ENCODE results near the gene CACHD1.

CACHD1 gene

GRCh38 chr1:64473367-64473766 is 3.4 kb downstream of the CACHD1 start:
- no peak for DNase-seq (ENCODE audit: low read depth)

- no peak for DNase-seq (ENCODE audit: low read depth)
Observed at GRCh38 chr1:64474133-64474532, 4.2 kb downstream of the CACHD1 start.

- DNase-seq (ENCODE audit: low read depth) = no peak
Observed at GRCh38 chr1:64474665-64475439, 4.9 kb downstream of the CACHD1 start.

- no peak for DNase-seq (ENCODE audit: low read depth)
Observed at GRCh38 chr1:64476251-64476952, 6.5 kb downstream of the CACHD1 start.

- DNase-seq (ENCODE audit: low read depth) = no peak
Observed at GRCh38 chr1:64478594-64479470, 8.9 kb downstream of the CACHD1 start.

GRCh38 chr1:64479874-64480273 is 9.9 kb downstream of the CACHD1 start:
- DNase-seq (ENCODE audit: low read depth) = no peak

- DNase-seq (ENCODE audit: low read depth) = no peak
Observed at GRCh38 chr1:64480999-64481772, 11.3 kb downstream of the CACHD1 start.

- no peak for DNase-seq (ENCODE audit: low read depth)
Observed at GRCh38 chr1:64482128-64482527, 12.2 kb downstream of the CACHD1 start.

- no peak for DNase-seq (ENCODE audit: low read depth)
Observed at GRCh38 chr1:64482720-64483119, 12.8 kb downstream of the CACHD1 start.

- no peak for DNase-seq (ENCODE audit: low read depth)
Observed at GRCh38 chr1:64483731-64484414, 13.9 kb downstream of the CACHD1 start.

- DNase-seq (ENCODE audit: low read depth) = no peak
Observed at GRCh38 chr1:64484651-64485050, 14.7 kb downstream of the CACHD1 start.

GRCh38 chr1:64486193-64486592 is 16.3 kb downstream of the CACHD1 start:
- no peak for DNase-seq (ENCODE audit: low read depth)

GRCh38 chr1:64487061-64487460 is 17.1 kb downstream of the CACHD1 start:
- no peak for DNase-seq (ENCODE audit: low read depth)

GRCh38 chr1:64488862-64489261 is 18.9 kb downstream of the CACHD1 start:
- DNase-seq (ENCODE audit: low read depth) = no peak

- DNase-seq (ENCODE audit: low read depth) = no peak
Observed at GRCh38 chr1:64489707-64490106, 19.8 kb downstream of the CACHD1 start.

GRCh38 chr1:64490213-64490818 is 20.4 kb downstream of the CACHD1 start:
- no peak for DNase-seq (ENCODE audit: low read depth)

- DNase-seq (ENCODE audit: low read depth) = no peak
Observed at GRCh38 chr1:64492424-64492823, 22.5 kb downstream of the CACHD1 start.

- DNase-seq (ENCODE audit: low read depth) = no peak
Observed at GRCh38 chr1:64493831-64494230, 23.9 kb downstream of the CACHD1 start.

- no peak for DNase-seq (ENCODE audit: low read depth)
Observed at GRCh38 chr1:64494659-64495058, 24.7 kb downstream of the CACHD1 start.

GRCh38 chr1:64495878-64496277 is 25.9 kb downstream of the CACHD1 start:
- DNase-seq (ENCODE audit: low read depth) = no peak

GRCh38 chr1:64496606-64497005 is 26.7 kb downstream of the CACHD1 start:
- no peak for DNase-seq (ENCODE audit: low read depth)

All from activated T-cell treated with anti-CD3 and anti-CD28 coated beads for 1 hour (primary cell).